Endometrium (tissue), 2 donors: Measurements from ENCODE around the gene ITIH4.

Source experiments
- FAIRE-seq: peaks from 2 replicates; lab custom pipeline; 2012; peaks lifted over from hg19 to GRCh38; lab: Jason Lieb, UNC
- donor health status: control.
- donor health status: control.

Gene ITIH4

GRCh38 chr3:52847726-52848125 is 17.3 kb upstream of the ITIH4 start:
- FAIRE-seq, result no peak

- no peak for FAIRE-seq
Observed at GRCh38 chr3:52847241-52847640, 16.8 kb upstream of the ITIH4 start.

- no peak for FAIRE-seq
Observed at GRCh38 chr3:52846432-52846965, 16.0 kb upstream of the ITIH4 start.

GRCh38 chr3:52845691-52846431 is 15.4 kb upstream of the ITIH4 start:
- FAIRE-seq, result no peak

GRCh38 chr3:52845157-52845556 is 14.7 kb upstream of the ITIH4 start:
- no peak for FAIRE-seq

GRCh38 chr3:52844290-52844975 is 14.0 kb upstream of the ITIH4 start:
- FAIRE-seq, result no peak

- FAIRE-seq, result no peak
Observed at GRCh38 chr3:52843881-52844280, 13.4 kb upstream of the ITIH4 start.

- FAIRE-seq, result no peak
Observed at GRCh38 chr3:52843108-52843865, 12.8 kb upstream of the ITIH4 start.

- no peak for FAIRE-seq
Observed at GRCh38 chr3:52842424-52842823, 12.0 kb upstream of the ITIH4 start.

GRCh38 chr3:52841981-52842340 is 11.5 kb upstream of the ITIH4 start:
- no peak for FAIRE-seq

GRCh38 chr3:52841211-52841980 is 10.9 kb upstream of the ITIH4 start:
- FAIRE-seq, result no peak

GRCh38 chr3:52839892-52840545 is 9.5 kb upstream of the ITIH4 start:
- FAIRE-seq, result no peak

- FAIRE-seq, result no peak
Observed at GRCh38 chr3:52839268-52839575, 8.8 kb upstream of the ITIH4 start.

GRCh38 chr3:52838561-52839267 is 8.2 kb upstream of the ITIH4 start:
- FAIRE-seq, result no peak

GRCh38 chr3:52836986-52837385 is 6.5 kb upstream of the ITIH4 start:
- FAIRE-seq, result no peak

GRCh38 chr3:52836471-52836845 is 6.0 kb upstream of the ITIH4 start:
- FAIRE-seq, result no peak

- FAIRE-seq, result no peak
Observed at GRCh38 chr3:52835766-52836470, 5.4 kb upstream of the ITIH4 start.

GRCh38 chr3:52834871-52835501 is 4.5 kb upstream of the ITIH4 start, which contains the start of gene MUSTN1:
MUSTN1 (minus strand) TSS chr3:52835019; CDS start chr3:52834948, 71 bp downstream.
- no peak for FAIRE-seq

- no peak for FAIRE-seq
Observed at GRCh38 chr3:52833202-52833601, 2.7 kb upstream of the ITIH4 start.
